WI38 (cell line): ENCODE results near the gene PTX3.

Source experiments
- H3K4me3 ChIP-seq: 2 replicates; pipeline ENCODE4 v1.5.1; 2011; ENCODE audit warnings: low read depth, mild to moderate bottlenecking, control low read depth, low read length
- CTCF ChIP-seq: IDR thresholded peaks from 2 replicates; pipeline ENCODE4 v1.5.1; 2012; ENCODE audit warnings: low read depth, mild to moderate bottlenecking, control low read depth, low read length

PTX3 gene

GRCh38 chr3:157491136-157491535 is 54.5 kb downstream of the PTX3 start:
- H3K4me3 ChIP-seq = no peak overlapping the region
- TF ChIP-seq CTCF = no peak
